Subcutaneous adipose tissue (tissue), 4 donors: ENCODE measurements around the gene RGL1. TPM values are rescaled to one million over a fixed set of nuclear protein-coding genes. Genes with fewer than 3 reads are reported as not detected.

Experiments
- total RNA-seq, 4 donors: library from RNA; depleted of rRNA; stranded (reverse); fragments of >200 nt; gene quantifications; one replicate each; pipeline ENCODE4 v1.1.0, GENCODE V29; 2016
- TF ChIP-seq, protein P1 (sequence below): fragments of 450-650 bp; IDR thresholded peaks from one replicate; pipeline ENCODE4 v1.5.1; 2016; ENCODE audit warnings: low read depth, mild to moderate bottlenecking, control low read depth, antibody characterized with exemption, moderate library complexity

The RGL1 gene
- total RNA-seq, 4 donors from 2014 or later, result 41.8 to 81.8 (median 59.0) TPM

DNA sequence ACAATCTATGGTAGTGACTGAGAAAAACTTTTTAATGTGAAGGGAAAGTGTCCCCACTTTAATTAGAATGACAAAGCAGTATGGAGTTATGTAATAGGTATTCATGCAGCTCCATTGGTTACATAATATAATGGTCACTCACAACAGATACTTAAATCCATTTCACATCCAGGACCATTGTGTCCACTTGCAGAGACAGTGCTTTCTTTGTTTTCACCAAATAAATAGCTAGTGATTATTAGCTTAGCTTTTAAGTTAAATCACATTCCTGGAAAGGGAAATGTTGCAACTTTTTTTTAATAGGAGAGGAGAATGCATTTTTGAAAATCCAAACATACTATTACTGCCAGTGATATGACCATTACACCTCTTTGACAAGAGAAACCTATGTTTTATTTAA is 22.9 kb downstream of the RGL1 start:
- TF ChIP-seq, protein P1, sequence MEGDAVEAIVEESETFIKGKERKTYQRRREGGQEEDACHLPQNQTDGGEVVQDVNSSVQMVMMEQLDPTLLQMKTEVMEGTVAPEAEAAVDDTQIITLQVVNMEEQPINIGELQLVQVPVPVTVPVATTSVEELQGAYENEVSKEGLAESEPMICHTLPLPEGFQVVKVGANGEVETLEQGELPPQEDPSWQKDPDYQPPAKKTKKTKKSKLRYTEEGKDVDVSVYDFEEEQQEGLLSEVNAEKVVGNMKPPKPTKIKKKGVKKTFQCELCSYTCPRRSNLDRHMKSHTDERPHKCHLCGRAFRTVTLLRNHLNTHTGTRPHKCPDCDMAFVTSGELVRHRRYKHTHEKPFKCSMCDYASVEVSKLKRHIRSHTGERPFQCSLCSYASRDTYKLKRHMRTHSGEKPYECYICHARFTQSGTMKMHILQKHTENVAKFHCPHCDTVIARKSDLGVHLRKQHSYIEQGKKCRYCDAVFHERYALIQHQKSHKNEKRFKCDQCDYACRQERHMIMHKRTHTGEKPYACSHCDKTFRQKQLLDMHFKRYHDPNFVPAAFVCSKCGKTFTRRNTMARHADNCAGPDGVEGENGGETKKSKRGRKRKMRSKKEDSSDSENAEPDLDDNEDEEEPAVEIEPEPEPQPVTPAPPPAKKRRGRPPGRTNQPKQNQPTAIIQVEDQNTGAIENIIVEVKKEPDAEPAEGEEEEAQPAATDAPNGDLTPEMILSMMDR, result no peak

DNA sequence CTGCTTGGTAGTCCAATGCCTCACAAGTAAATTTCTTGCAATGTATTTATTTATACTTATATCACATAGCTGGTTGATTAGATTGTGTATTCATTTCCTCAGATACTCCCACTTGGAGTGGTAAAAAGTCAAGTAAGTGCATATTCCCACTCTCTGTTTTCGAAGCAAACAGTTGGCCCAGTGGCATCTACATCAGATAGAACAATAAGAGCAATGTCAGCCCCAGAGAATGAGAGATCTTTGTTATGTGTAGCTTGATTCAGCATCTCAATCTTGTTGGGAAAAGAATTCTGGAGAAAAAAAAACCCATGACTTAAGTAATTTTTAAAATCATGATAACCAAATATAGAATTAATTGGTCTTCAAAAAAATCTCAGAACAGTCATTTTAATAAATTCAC is 25.5 kb downstream of the RGL1 start:
- TF ChIP-seq, protein P1, result no peak

DNA sequence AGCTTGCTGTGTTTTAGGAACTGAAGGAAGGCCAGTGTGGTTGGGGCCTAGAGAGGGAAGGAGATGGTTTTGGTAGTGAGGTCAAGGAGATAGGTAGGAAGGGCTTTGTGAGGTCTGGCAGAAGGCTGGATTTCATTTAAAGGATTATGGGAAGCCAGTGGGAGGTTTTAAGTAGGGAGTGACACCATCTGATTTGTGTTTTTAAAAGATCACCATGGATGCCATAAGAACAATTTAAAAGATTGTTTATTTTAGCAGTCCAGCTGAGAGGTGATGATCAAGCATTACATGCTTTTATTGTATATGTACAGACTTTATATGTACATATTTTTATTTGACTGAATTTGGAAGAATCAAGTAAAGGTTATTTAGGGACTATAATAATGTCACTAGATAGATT is 26.4 kb downstream of the RGL1 start:
- TF ChIP-seq, protein P1, result no peak

DNA sequence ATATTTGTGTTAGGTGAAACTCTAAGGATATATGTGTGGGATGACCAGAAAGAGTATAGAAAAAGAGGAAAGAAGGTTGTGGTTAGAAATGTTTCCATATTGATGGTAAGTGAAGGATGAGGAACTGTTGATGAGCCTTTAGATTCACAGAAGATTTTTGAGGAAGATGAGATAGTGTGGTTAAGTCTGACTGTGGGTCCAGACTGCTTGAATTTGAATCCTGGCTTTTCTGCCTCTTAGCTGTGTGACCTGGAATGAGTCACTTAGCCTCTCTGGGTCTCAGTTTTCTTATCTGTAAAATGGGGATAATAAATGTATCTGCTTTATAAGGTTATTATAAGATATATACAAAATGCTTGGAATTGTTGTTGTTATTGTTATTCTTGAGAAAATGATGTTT is 27.5 kb downstream of the RGL1 start:
- TF ChIP-seq, protein P1, result no peak

DNA sequence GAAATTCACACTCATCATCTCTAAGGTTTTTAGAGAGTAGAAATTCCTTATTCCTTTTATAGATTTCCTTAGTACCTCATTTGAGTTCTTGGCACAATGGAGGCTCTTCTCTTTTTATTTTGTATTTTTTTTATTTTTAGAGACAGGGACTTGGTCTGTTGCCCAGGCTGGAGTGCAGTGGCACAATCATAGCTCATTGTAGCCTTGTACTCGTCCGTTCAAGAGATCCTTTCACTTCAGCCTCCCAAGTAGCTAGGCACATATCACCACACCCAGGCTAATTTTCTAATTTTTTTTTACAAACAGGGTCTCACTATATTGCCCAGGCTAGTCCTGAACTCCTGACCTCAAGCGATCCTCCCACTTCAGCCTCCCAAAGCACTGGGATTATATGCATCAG is 29.6 kb downstream of the RGL1 start:
- TF ChIP-seq, protein P1, result no peak

DNA sequence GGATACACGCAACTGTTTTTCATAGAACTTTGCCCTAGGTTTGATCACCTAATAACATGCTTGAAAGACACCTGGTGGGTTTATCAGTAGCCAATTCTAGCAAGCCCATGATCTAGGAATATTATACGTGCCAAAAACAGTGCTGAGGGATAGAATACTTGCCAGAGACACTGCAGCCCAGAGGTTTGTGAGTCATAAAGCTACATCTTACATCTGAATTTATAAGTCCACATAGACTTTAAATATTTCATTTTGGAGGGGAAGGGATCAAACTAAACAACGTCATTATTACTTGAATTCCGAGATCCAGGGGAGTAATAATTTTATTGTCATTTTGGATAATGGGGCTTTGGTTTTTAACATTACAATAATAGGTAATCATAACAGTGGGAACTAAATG is 31.7 kb downstream of the RGL1 start:
- TF ChIP-seq, protein P1, result no peak

DNA sequence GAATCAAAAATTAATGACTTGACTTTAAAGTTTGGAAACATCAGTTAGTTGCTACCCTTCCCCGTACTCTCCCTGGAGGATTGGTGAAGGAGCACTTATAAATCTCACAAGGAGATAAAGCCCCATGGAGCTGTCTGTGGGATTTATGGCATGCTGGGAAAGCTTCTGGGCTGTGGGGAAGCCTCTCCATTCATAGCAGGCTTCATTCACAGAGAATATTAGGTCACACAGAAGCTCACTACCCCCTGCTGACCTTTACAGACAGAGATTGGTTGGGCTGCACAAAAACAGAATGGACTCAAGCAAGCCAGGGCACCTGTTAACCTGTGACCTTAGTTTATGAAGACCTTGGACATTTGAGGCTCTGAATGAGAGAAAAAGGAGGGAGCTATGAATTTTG is 32.1 kb downstream of the RGL1 start:
- TF ChIP-seq, protein P1, result no peak
